ENCODE measurements around the gene DYRK1A.

- TF ChIP-seq, protein P1, sequence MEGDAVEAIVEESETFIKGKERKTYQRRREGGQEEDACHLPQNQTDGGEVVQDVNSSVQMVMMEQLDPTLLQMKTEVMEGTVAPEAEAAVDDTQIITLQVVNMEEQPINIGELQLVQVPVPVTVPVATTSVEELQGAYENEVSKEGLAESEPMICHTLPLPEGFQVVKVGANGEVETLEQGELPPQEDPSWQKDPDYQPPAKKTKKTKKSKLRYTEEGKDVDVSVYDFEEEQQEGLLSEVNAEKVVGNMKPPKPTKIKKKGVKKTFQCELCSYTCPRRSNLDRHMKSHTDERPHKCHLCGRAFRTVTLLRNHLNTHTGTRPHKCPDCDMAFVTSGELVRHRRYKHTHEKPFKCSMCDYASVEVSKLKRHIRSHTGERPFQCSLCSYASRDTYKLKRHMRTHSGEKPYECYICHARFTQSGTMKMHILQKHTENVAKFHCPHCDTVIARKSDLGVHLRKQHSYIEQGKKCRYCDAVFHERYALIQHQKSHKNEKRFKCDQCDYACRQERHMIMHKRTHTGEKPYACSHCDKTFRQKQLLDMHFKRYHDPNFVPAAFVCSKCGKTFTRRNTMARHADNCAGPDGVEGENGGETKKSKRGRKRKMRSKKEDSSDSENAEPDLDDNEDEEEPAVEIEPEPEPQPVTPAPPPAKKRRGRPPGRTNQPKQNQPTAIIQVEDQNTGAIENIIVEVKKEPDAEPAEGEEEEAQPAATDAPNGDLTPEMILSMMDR (IDR thresholded peaks at IDR 0.05): no peak
- no peak for TF ChIP-seq POLR2A (IDR thresholded peaks at IDR 0.05)
- no peak for TF ChIP-seq POLR2AphosphoS5 (IDR thresholded peaks at IDR 0.05)
Observed at GRCh38 chr21:37398697-37399096, 32.1 kb downstream of the DYRK1A start.

Data from prostate gland (tissue), 2 donors.